ENCODE data around the gene EYA3.

DNA sequence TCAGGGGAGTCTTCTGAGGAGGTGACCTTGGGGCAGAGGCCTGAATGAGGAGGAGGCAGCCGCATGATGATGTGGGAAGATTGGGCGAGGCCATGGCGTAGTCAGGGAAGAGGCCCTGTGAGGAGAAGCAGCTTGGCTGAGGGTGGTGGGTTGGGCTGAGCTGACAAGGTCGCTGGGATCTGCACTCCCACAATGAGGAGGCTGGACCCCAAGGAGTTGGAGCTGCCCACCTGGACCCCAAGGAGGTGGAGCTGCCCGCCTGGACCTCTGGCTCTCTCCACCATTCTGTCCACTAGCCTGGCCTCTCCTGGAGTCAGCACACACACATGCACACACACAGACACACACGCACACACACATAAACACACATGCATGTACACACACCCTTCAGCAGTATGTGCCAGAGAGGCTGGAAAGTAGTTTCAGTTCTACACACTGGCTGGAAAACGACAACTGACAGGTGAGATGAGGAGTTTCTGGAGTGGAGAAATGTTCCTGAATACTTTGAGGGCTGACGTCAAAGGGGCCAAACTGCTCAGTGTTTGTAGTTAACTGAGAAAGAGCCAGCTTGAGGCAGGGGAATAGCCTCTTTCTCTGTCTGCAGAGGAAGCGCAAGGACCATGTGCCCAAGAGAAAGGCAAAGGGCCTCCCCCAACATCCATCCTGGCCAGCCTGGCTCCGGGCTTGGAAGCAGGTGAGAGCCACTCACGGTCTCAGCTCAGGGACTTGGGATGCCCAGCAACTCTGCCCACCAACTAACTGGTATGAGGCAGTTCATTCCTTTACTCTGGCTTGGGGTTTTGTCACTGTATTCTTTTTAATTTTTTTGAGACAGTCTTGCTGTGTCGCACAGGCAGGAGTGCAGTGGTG lies 146.5 kb downstream of the EYA3 start:
- TF ChIP-seq SMAD3 (CRISPR knock-in tag; IDR thresholded peaks at IDR 0.05; ENCODE audit: borderline replicate concordance) (no peak), ZNF232 (CRISPR knock-in tag; IDR thresholded peaks at IDR 0.05) (no peak), JAZF1 (CRISPR knock-in tag; IDR thresholded peaks at IDR 0.05) (no peak), TP53 (CRISPR knock-in tag; IDR thresholded peaks at IDR 0.05) (no peak), SP1 (CRISPR knock-in tag; conservative IDR thresholded peaks at IDR 0.05) (no peak), FOXJ3 (CRISPR knock-in tag; IDR thresholded peaks at IDR 0.05; ENCODE audit: borderline replicate concordance) (no peak), ZNF263 (CRISPR knock-in tag; IDR thresholded peaks at IDR 0.05; ENCODE audit: low read depth) (no peak), NR1H2 (CRISPR knock-in tag; IDR thresholded peaks at IDR 0.05) (no peak), CREB1 (CRISPR knock-in tag; IDR thresholded peaks at IDR 0.05) (no peak)
- TF ChIP-seq, protein P1, sequence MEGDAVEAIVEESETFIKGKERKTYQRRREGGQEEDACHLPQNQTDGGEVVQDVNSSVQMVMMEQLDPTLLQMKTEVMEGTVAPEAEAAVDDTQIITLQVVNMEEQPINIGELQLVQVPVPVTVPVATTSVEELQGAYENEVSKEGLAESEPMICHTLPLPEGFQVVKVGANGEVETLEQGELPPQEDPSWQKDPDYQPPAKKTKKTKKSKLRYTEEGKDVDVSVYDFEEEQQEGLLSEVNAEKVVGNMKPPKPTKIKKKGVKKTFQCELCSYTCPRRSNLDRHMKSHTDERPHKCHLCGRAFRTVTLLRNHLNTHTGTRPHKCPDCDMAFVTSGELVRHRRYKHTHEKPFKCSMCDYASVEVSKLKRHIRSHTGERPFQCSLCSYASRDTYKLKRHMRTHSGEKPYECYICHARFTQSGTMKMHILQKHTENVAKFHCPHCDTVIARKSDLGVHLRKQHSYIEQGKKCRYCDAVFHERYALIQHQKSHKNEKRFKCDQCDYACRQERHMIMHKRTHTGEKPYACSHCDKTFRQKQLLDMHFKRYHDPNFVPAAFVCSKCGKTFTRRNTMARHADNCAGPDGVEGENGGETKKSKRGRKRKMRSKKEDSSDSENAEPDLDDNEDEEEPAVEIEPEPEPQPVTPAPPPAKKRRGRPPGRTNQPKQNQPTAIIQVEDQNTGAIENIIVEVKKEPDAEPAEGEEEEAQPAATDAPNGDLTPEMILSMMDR (IDR thresholded peaks at IDR 0.05), result no peak
- TF ChIP-seq, protein P2, sequence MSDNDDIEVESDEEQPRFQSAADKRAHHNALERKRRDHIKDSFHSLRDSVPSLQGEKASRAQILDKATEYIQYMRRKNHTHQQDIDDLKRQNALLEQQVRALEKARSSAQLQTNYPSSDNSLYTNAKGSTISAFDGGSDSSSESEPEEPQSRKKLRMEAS (CRISPR knock-in tag; IDR thresholded peaks at IDR 0.05), result no peak
- TF ChIP-seq, protein P3, sequence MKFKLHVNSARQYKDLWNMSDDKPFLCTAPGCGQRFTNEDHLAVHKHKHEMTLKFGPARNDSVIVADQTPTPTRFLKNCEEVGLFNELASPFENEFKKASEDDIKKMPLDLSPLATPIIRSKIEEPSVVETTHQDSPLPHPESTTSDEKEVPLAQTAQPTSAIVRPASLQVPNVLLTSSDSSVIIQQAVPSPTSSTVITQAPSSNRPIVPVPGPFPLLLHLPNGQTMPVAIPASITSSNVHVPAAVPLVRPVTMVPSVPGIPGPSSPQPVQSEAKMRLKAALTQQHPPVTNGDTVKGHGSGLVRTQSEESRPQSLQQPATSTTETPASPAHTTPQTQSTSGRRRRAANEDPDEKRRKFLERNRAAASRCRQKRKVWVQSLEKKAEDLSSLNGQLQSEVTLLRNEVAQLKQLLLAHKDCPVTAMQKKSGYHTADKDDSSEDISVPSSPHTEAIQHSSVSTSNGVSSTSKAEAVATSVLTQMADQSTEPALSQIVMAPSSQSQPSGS (CRISPR knock-in tag; IDR thresholded peaks at IDR 0.05; ENCODE audit: borderline replicate concordance, low read depth), result no peak

All from WTC11 (cell line).